GM10248 (cell line): ENCODE data around the gene NARF.
"Not testable (repeated sequence)": the region's sequence is repeated elsewhere in the genome, so short reads cannot be mapped to it uniquely, and the experiment has no call there.

Source experiments
- CTCF ChIA-PET: fragments of 300-600 bp; sonication (Branson Sonifier 250); formaldehyde crosslinking; extraction: SDS; loops from one replicate; lab custom pipeline; 2021; ENCODE audit warnings: antibody characterized with exemption; lab: Yijun Ruan, JAX
- POLR2A ChIA-PET: fragments of 350-650 bp; sonication (Branson Sonifier 250); formaldehyde crosslinking; extraction: SDS; loops from one replicate; lab custom pipeline; 2020; ENCODE audit warnings: antibody characterized with exemption; lab: Yijun Ruan, JAX
- DNase-seq: peaks from one replicate; pipeline ENCODE4 v3.0.0; 2012; ENCODE audit errors: extremely low spot score
- CTCF ChIP-seq: IDR thresholded peaks from 2 replicates; pipeline ENCODE4 v1.5.1; 2012; ENCODE audit warnings: mild to moderate bottlenecking, low read depth; ENCODE audit errors: extremely low read depth, missing control alignments, control extremely low read depth

NARF gene

GRCh38 chr17:82527898-82528297 is 69.4 kb downstream of the NARF start:
- ChIA-PET CTCF (interaction anchor here (0.9 to 2.7 kb wide), 9 partner anchors 8 to 32 kb away, joined by 3 to 8 read pairs (median 3); partner anchors contain the start of gene FOXK2), POLR2A (no interaction called here)
- no peak for TF ChIP-seq CTCF
- DNase-seq: no peak

- DNase-seq: no peak
- TF ChIP-seq CTCF: no peak
- ChIA-PET POLR2A (interaction anchor here (0.7 kb wide), 1 partner anchor 514 kb away, joined by 7 read pairs; no protein-coding TSS in a partner anchor), CTCF (interaction anchor here (2.0 to 2.7 kb wide), 2 partner anchors 9 to 22 kb away, joined by 8 to 11 read pairs; partner anchors contain the start of gene FOXK2)
Observed at GRCh38 chr17:82528484-82529265, 70.1 kb downstream of the NARF start.

GRCh38 chr17:82529914-82530300 is 71.4 kb downstream of the NARF start:
- DNase-seq: no peak
- TF ChIP-seq CTCF: no peak
- ChIA-PET POLR2A (interaction anchor here (0.7 to 1.9 kb wide), 2 partner anchors 10 to 105 kb away, joined by 5 to 10 read pairs; partner anchors contain the start of gene FOXK2), CTCF (interaction anchor here (1.3 to 2.7 kb wide), 4 partner anchors 10 to 27 kb away, joined by 3 to 11 read pairs (median 6); partner anchors contain the start of gene FOXK2)

GRCh38 chr17:82531431-82531881 is 72.9 kb downstream of the NARF start:
- DNase-seq: no peak
- TF ChIP-seq CTCF: no peak
- POLR2A ChIA-PET: interaction anchor here (1.9 kb wide), 1 partner anchor 12 kb away, joined by 5 read pairs; the partner anchor contains the start of gene FOXK2
- CTCF ChIA-PET: interaction anchor here (2.5 to 3.2 kb wide), 3 partner anchors 20 to 27 kb away, joined by 8 to 9 read pairs (median 8); no protein-coding TSS in a partner anchor

- no peak for TF ChIP-seq CTCF
- no peak for DNase-seq
- CTCF ChIA-PET: interaction anchor here (1.0 to 8.9 kb wide), 7 partner anchors 11 to 40 kb away, joined by 3 to 65 read pairs (median 9); partner anchors contain the start of gene FOXK2
- POLR2A ChIA-PET: no interaction called here
Observed at GRCh38 chr17:82534401-82534812, 75.9 kb downstream of the NARF start.

GRCh38 chr17:82536512-82537201 is 78.1 kb downstream of the NARF start:
- DNase-seq: no peak
- ChIA-PET CTCF (interaction anchor here (0.7 to 8.9 kb wide), 9 partner anchors 8 to 166 kb away, joined by 3 to 65 read pairs (median 5); partner anchors contain the start of gene FOXK2), POLR2A (interaction anchor here (0.5 to 1.5 kb wide), 2 partner anchors 30 to 41 kb away, joined by 4 read pairs; no protein-coding TSS in a partner anchor)
- TF ChIP-seq CTCF: no peak

DNA sequence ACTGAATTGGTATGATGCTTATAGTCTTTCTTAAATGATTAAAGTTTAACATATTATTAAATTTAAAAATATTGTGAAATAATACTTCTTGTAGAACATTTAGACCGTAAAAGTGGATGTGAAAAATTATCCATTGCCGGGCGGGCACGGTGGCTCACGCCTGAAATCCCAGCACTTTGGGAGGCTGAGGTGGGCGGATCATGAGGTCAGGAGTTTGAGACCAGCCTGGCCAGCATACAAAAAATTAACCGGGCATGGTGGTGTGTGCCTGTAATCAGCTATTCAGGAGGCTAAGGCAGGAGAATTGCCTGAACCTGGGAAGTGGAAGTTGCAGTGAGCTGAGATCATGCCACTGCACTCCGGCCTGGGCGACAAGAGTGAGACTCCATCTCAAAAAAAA is 78.7 kb downstream of the NARF start:
- not testable (repeated sequence) for DNase-seq
- ChIA-PET CTCF (interaction anchor here (1.1 to 8.9 kb wide), 6 partner anchors 8 to 56 kb away, joined by 3 to 65 read pairs (median 14); partner anchors contain the start of gene FOXK2), POLR2A (interaction anchor here (0.7 to 1.5 kb wide), 2 partner anchors 31 to 50 kb away, joined by 3 to 4 read pairs; no protein-coding TSS in a partner anchor)

- POLR2A ChIA-PET, DNase-seq: not testable (repeated sequence)
- CTCF ChIA-PET: interaction anchor here (1.1 to 8.9 kb wide), 3 partner anchors 10 to 32 kb away, joined by 3 to 65 read pairs (median 28); no protein-coding TSS in a partner anchor
Observed at GRCh38 chr17:82539076-82539475, 80.5 kb downstream of the NARF start.
